H9 (cell line): ENCODE data around the gene LGR5. TPM values are rescaled to one million over a fixed set of nuclear protein-coding genes. Genes with fewer than 3 reads are reported as not detected.
A peak's percentile ranks its signal among the peaks of the same experiment; 100 is the strongest.

Experiments used
- DNase-seq: peaks from one replicate; pipeline ENCODE4 v3.0.0-alpha.2; 2017
- H2AFZ ChIP-seq: one replicate; pipeline ENCODE4 v1.6.1; 2013; ENCODE audit warnings: mild to moderate bottlenecking, low read length, control low read depth, moderate library complexity
- H2AK5ac ChIP-seq: 2 replicates; pipeline ENCODE4 v1.6.1; 2013; ENCODE audit warnings: low read length, control low read depth, mixed read lengths; ENCODE audit not compliant: insufficient read length
- H2BK120ac ChIP-seq: one replicate; pipeline ENCODE4 v1.6.1; 2013; ENCODE audit warnings: low read depth, mild to moderate bottlenecking, low read length, control low read depth, inconsistent platforms; ENCODE audit not compliant: poor library complexity, severe bottlenecking
- H2BK12ac ChIP-seq: 2 replicates; pipeline ENCODE4 v1.6.1; 2013; ENCODE audit warnings: low read length, control low read depth, mixed read lengths, low read depth; ENCODE audit not compliant: insufficient read length
- H2BK15ac ChIP-seq: 2 replicates; pipeline ENCODE4 v1.6.1; 2013; ENCODE audit warnings: low read depth, low read length, control low read depth
- H2BK20ac ChIP-seq: one replicate; pipeline ENCODE4 v1.6.1; 2013; ENCODE audit warnings: low read depth, mild to moderate bottlenecking, low read length, control low read depth, inconsistent platforms; ENCODE audit not compliant: poor library complexity, severe bottlenecking
- H2BK5ac ChIP-seq: 2 replicates; pipeline ENCODE4 v1.6.1; 2013; ENCODE audit warnings: low read length, control low read depth, mixed read lengths; ENCODE audit not compliant: insufficient read length
- H3K14ac ChIP-seq: 2 replicates; pipeline ENCODE4 v1.6.1; 2013; ENCODE audit warnings: low read length, control low read depth; ENCODE audit not compliant: insufficient read depth
- H3K18ac ChIP-seq: 2 replicates; pipeline ENCODE4 v1.6.1; 2013; ENCODE audit warnings: low read depth, mild to moderate bottlenecking, mixed read lengths, low read length, control low read depth; ENCODE audit not compliant: insufficient read length
- H3K23ac ChIP-seq: 2 replicates; pipeline ENCODE4 v1.6.1; 2013; ENCODE audit warnings: low read length, control low read depth, mixed read lengths, low read depth; ENCODE audit not compliant: insufficient read length
- H3K23me2 ChIP-seq: 2 replicates; pipeline ENCODE4 v1.6.1; 2013; ENCODE audit warnings: low read depth, mild to moderate bottlenecking, mixed read lengths, low read length, control low read depth; ENCODE audit not compliant: insufficient read length, poor library complexity, severe bottlenecking
- H3K27ac ChIP-seq: 2 replicates; pipeline ENCODE4 v1.5.1; 2013; ENCODE audit warnings: low read length, control low read depth, mixed read lengths, low read depth; ENCODE audit not compliant: insufficient read length
- H3K27me3 ChIP-seq: 2 replicates; pipeline ENCODE4 v1.6.1; 2013; ENCODE audit warnings: low read length, control low read depth, inconsistent platforms; ENCODE audit not compliant: insufficient read depth
- H3K4ac ChIP-seq: 2 replicates; pipeline ENCODE4 v1.6.1; 2013; ENCODE audit warnings: low read depth, mild to moderate bottlenecking, control low read depth, inconsistent platforms, low read length, moderate library complexity
- H3K4me1 ChIP-seq: 2 replicates; pipeline ENCODE4 v1.6.1; 2013; ENCODE audit warnings: low read length, control low read depth, inconsistent platforms; ENCODE audit not compliant: insufficient read depth
- H3K4me2 ChIP-seq: 2 replicates; pipeline ENCODE4 v1.6.1; 2013; ENCODE audit warnings: low read length, control low read depth, mixed read lengths; ENCODE audit not compliant: insufficient read length, insufficient read depth
- H3K56ac ChIP-seq: 2 replicates; pipeline ENCODE4 v1.6.1; 2013; ENCODE audit warnings: low read depth, mild to moderate bottlenecking, mixed read lengths, low read length, control low read depth; ENCODE audit not compliant: insufficient read length
- H3K79me1 ChIP-seq: 2 replicates; pipeline ENCODE4 v1.6.1; 2013; ENCODE audit warnings: low read depth, mild to moderate bottlenecking, moderate library complexity, low read length, control low read depth, inconsistent platforms; ENCODE audit not compliant: insufficient read depth, poor library complexity, severe bottlenecking
- H3K79me2 ChIP-seq: 2 replicates; pipeline ENCODE4 v1.6.1; 2013; ENCODE audit warnings: low read length, control low read depth, inconsistent platforms; ENCODE audit not compliant: insufficient read depth
- H3K9ac ChIP-seq: 2 replicates; pipeline ENCODE4 v1.6.1; 2013; ENCODE audit warnings: low read length, control low read depth, mixed read lengths; ENCODE audit not compliant: insufficient read length; ENCODE audit errors: extremely low read depth
- H3K9me3 ChIP-seq: one replicate; pipeline ENCODE4 v1.6.1; 2013; ENCODE audit warnings: low read depth, low read length, inconsistent platforms; ENCODE audit not compliant: control insufficient read depth
- H3T11ph ChIP-seq: one replicate; pipeline ENCODE4 v1.6.1; 2013; ENCODE audit warnings: mild to moderate bottlenecking, low read length, control low read depth, inconsistent platforms
- H4K20me1 ChIP-seq: one replicate; pipeline ENCODE4 v1.6.1; 2013; ENCODE audit not compliant: control insufficient read depth, insufficient read length, insufficient read depth
- H4K5ac ChIP-seq: 2 replicates; pipeline ENCODE4 v1.6.1; 2013; ENCODE audit warnings: low read depth, mild to moderate bottlenecking, mixed read lengths, low read length, control low read depth; ENCODE audit not compliant: insufficient read length
- H4K8ac ChIP-seq: replicated peaks from 2 replicates; pipeline ENCODE4 v1.6.1; 2013; ENCODE audit warnings: low read length, control low read depth, mixed read lengths, low read depth; ENCODE audit not compliant: insufficient read length
- H4K91ac ChIP-seq: 2 replicates; pipeline ENCODE4 v1.6.1; 2013; ENCODE audit warnings: low read depth, mild to moderate bottlenecking, moderate library complexity, mixed read lengths, low read length, control low read depth; ENCODE audit not compliant: insufficient read length
- H3K27ac Mint-ChIP-seq, 3 experiments: 2 replicates in 2 of 3; 3 replicates in 1 of 3; pipeline ENCODE4 v1.8.0; 2020 to 2021; ENCODE audit warnings: mixed read lengths in 3 of 3, mild to moderate bottlenecking in 1 of 3, moderate library complexity in 1 of 3
- H3K27me3 Mint-ChIP-seq: 2 replicates; pipeline ENCODE4 v1.8.0; 2021; ENCODE audit warnings: low read depth, mild to moderate bottlenecking, moderate library complexity, mixed read lengths
- H3K36me3 Mint-ChIP-seq, 3 experiments: 2 replicates in 2 of 3; 3 replicates in 1 of 3; pipeline ENCODE4 v1.8.0; 2020 to 2021; ENCODE audit warnings: low read depth in 3 of 3, mixed read lengths in 3 of 3; ENCODE audit not compliant: insufficient read depth in 1 of 3
- H3K4me1 Mint-ChIP-seq, 2 experiments: 2 replicates each; pipeline ENCODE4 v1.8.0; 2020; ENCODE audit warnings: mixed read lengths in 2 of 2
- H3K4me3 Mint-ChIP-seq, 2 experiments: 2 replicates in 1 of 2; 3 replicates in 1 of 2; pipeline ENCODE4 v1.8.0; 2020 to 2021; ENCODE audit warnings: mild to moderate bottlenecking in 2 of 2, mixed read lengths in 2 of 2, moderate library complexity in 1 of 2
- H3K9me3 Mint-ChIP-seq, 2 experiments: 2 replicates in 1 of 2; 3 replicates in 1 of 2; pipeline ENCODE4 v1.8.0; 2020; ENCODE audit warnings: mild to moderate bottlenecking in 2 of 2, mixed read lengths in 2 of 2, moderate library complexity in 1 of 2
- CTCF ChIP-seq: fragments of 200-600 bp; sonication (generic); conservative IDR thresholded peaks from 3 replicates; pipeline ENCODE4 v1.8.0; 2021; ENCODE audit warnings: antibody characterized with exemption, mild to moderate bottlenecking
- WGBS: extraction: QIAGEN DNeasy Blood & Tissue Kit; methylation state at CpG from one replicate; pipeline ENCODE4 v1.1.7; 2013; ENCODE audit warnings: missing lambda C conversion rate, low lambda C conversion rate, mixed read lengths; ENCODE audit not compliant: insufficient read length; ENCODE audit errors: extremely low coverage; 5-methylcytosine and 5-hydroxymethylcytosine counted together
- total RNA-seq: library from RNA; stranded (reverse); gene quantifications from 2 replicates; pipeline ENCODE4 v1.2.1, GENCODE V29; 2021

Gene LGR5
- total RNA-seq, 1 experiment from 2014 or later, result 0.09 TPM

GRCh38 chr12:71440345-71440762 is 756 bp downstream of the LGR5 start:
- Histone ChIP-seq H3K27me3 (peaks cover 45% of the 10 kb centered on the region), H2BK120ac (no peak overlapping the region), H3K79me2 (no peaks in the 10 kb centered on the region), H2BK20ac (no peak overlapping the region), H3K14ac (peak overlapping the region; percentile 1; the same call in 1 of the 2 replicates), H2BK12ac (no peak overlapping the region), H4K20me1 (no peaks in the 10 kb centered on the region), H4K91ac (no peak overlapping the region), H3K27ac (no peak overlapping the region), H3K9me3 (no peaks in the 10 kb centered on the region), H4K8ac (no peak overlapping the region), H2AFZ (no peak overlapping the region), H4K5ac (no peak overlapping the region), H3K4ac (no peak overlapping the region), H3K18ac (no peak overlapping the region), H3K4me2 (peak overlapping the region; percentile 77), H3K56ac (no peak overlapping the region), H3K23me2 (peaks cover 20% of the 10 kb centered on the region), H3K79me1 (no peaks in the 10 kb centered on the region), H2BK5ac (no peak overlapping the region), H2AK5ac (no peak overlapping the region), H3T11ph (no peak overlapping the region), H2BK15ac (no peak overlapping the region), H3K23ac (no peak overlapping the region), H3K4me1 (no peaks in the 10 kb centered on the region; the same call in 1 of the 2 replicates), H3K9ac (no peak overlapping the region)
- no peak for TF ChIP-seq CTCF
- no peak for DNase-seq
- Mint-ChIP-seq H3K27ac (no peak overlapping the region), H3K9me3 (peaks cover 22 to 23% of the 10 kb centered on the region in 2 experiments), H3K36me3 (peaks cover 8 to 18% (median 10%) of the 10 kb centered on the region in 3 experiments), H3K4me3 (peak overlapping the region; percentile 69 to 87), H3K27me3 (peaks cover 76% of the 10 kb centered on the region), H3K4me1 (peaks cover 18 to 19% of the 10 kb centered on the region in 2 experiments)
- no CpG with 5 or more reads among the region's 27 CpGs for WGBS
